ENCODE measurements around the gene ZNF346. TPM values are rescaled to one million over a fixed set of nuclear protein-coding genes. Genes with fewer than 3 reads are reported as not detected.

Gene ZNF346
- total and polyA plus RNA-seq, 2 of the 13 experiments (the other 11 are each of a cell fraction or from before 2014, with no cell fraction given) = 8.6 to 19.4 TPM

- Histone ChIP-seq H3K27me3 (ENCODE audit: control insufficient read depth in 1 of 2, insufficient read depth in 2 of 2, low read length in 2 of 2) (no peaks in the 10 kb centered on the region; a peak in 1 of 5 replicates), H2AFZ (ENCODE audit: low read length) (no peak overlapping the region), H3K4me2 (ENCODE audit: low read depth, low read length) (no peak overlapping the region), H3K4me3 (replicated peaks in 1 of 3; ENCODE audit: insufficient read depth in 1 of 3, low read depth in 2 of 3, low read length in 3 of 3) (no peak overlapping the region), H4K20me1 (ENCODE audit: insufficient read depth, low read length) (no peaks in the 10 kb centered on the region), H3K4me1 (ENCODE audit: insufficient read depth, low read length) (peaks cover 49% of the 10 kb centered on the region), H3K27ac (ENCODE audit: extremely low read length, insufficient read depth, low read length) (no peak overlapping the region), H3K79me2 (ENCODE audit: insufficient read depth, low read length) (peaks cover 17% of the 10 kb centered on the region), H3K9me3 (ENCODE audit: low read length) (no peaks in the 10 kb centered on the region), H3K9ac (ENCODE audit: insufficient read depth, low read depth, low read length) (no peak overlapping the region), H3K36me3 (replicated peaks in 1 of 2; ENCODE audit: control insufficient read depth in 1 of 2, insufficient read depth in 2 of 2, low read length in 2 of 2) (0 out of 5 replicates have a peak, but pooled peaks cover 0 to 6% of the 10 kb centered on the region in 2 experiments)
- intact Hi-C loops (cut with micrococcal nuclease; ENCODE audit: unreplicated experiment) (no loop called here), in situ Hi-C loops (cut with HindIII; ENCODE audit: extremely low pct_ligation_motif_present, low pct_unique_long_range_greater_than_20kb) (no loop called here)
- ChIA-PET POLR2A (interaction anchor here (7.7 kb wide), 1 partner anchor 24 kb away, joined by 293 read pairs; no protein-coding TSS in a partner anchor), CTCF (ENCODE audit: low intra/inter-chr PET ratio, low total read pairs) (no interaction called here)
- TF ChIP-seq NCOA2 (CRISPR knock-in tag; IDR thresholded peaks at IDR 0.05) (no peak), TOPORS (CRISPR knock-in tag; IDR thresholded peaks at IDR 0.05) (no peak), CENPT (CRISPR knock-in tag; IDR thresholded peaks at IDR 0.05; ENCODE audit: low read depth) (no peak), SRSF4 (IDR thresholded peaks at IDR 0.05; ENCODE audit: low read depth, low read length, poor library complexity, severe bottlenecking) (no peak), ZNF432 (CRISPR knock-in tag; IDR thresholded peaks at IDR 0.05; ENCODE audit: borderline replicate concordance) (no peak), NCOR1 (IDR thresholded peaks at IDR 0.05; ENCODE audit: borderline replicate concordance, low read length) (no peak), NCOA1 (CRISPR knock-in tag; IDR thresholded peaks at IDR 0.05) (no peak), THAP8 (CRISPR knock-in tag; IDR thresholded peaks at IDR 0.05; ENCODE audit: borderline replicate concordance) (no peak), DRAP1 (CRISPR knock-in tag; IDR thresholded peaks at IDR 0.05) (no peak)
- no peak for DNase-seq (ENCODE audit: low spot score)
- WGBS (ENCODE audit: low lambda C conversion rate) = 83% methylated on average over 3 of the region's 4 CpGs
- BruUV-seq (replicated peaks) = no TSS peak
- no peak for ATAC-seq
- FAIRE-seq = no peak
Observed at GRCh38 chr5:177084175-177084574, 61.7 kb downstream of the ZNF346 start.
